Measurements from ENCODE around the gene GTPBP4. TPM values are rescaled to one million over a fixed set of nuclear protein-coding genes. Genes with fewer than 3 reads are reported as not detected.

Gene GTPBP4
- total and polyA plus RNA-seq, 2 of the 13 experiments (the other 11 are each of a cell fraction or from before 2014, with no cell fraction given), result 24.1 to 85.5 TPM

GRCh38 chr10:938941-939678 lies 49.1 kb upstream of the GTPBP4 start:
- Histone ChIP-seq H3K4me3 (replicated peaks in 1 of 3; ENCODE audit: insufficient read depth in 1 of 3, low read depth in 2 of 3, low read length in 3 of 3) (no peak overlapping the region), H3K27ac (ENCODE audit: extremely low read length, insufficient read depth, low read length) (no peak overlapping the region), H3K9me3 (ENCODE audit: low read length) (no peaks in the 10 kb centered on the region), H3K36me3 (replicated peaks in 1 of 2; ENCODE audit: control insufficient read depth in 1 of 2, insufficient read depth in 2 of 2, low read length in 2 of 2) (no peaks in the 10 kb centered on the region), H3K4me1 (ENCODE audit: insufficient read depth, low read length) (peaks cover 30% of the 10 kb centered on the region), H3K79me2 (ENCODE audit: insufficient read depth, low read length) (no peaks in the 10 kb centered on the region), H3K27me3 (ENCODE audit: control insufficient read depth in 1 of 2, insufficient read depth in 2 of 2, low read length in 2 of 2) (peaks cover 0 to 11% of the 10 kb centered on the region in 2 experiments; a peak in 1 of 5 replicates), H2AFZ (ENCODE audit: low read length) (no peak overlapping the region), H3K4me2 (ENCODE audit: low read depth, low read length) (no peak overlapping the region), H3K9ac (ENCODE audit: insufficient read depth, low read depth, low read length) (no peak overlapping the region), H4K20me1 (ENCODE audit: insufficient read depth, low read length) (no peaks in the 10 kb centered on the region)
- DNase-seq (ENCODE audit: low spot score), result no peak
- 57% methylated on average over 10 of the region's 10 CpGs for WGBS (ENCODE audit: low lambda C conversion rate)
- CTCF ChIA-PET (ENCODE audit: low intra/inter-chr PET ratio, low total read pairs), result no interaction called here
- TF ChIP-seq ZNF205 (CRISPR knock-in tag; IDR thresholded peaks at IDR 0.05), result no peak
- no peak for TF ChIP-seq ATAD3A (CRISPR knock-in tag; IDR thresholded peaks at IDR 0.05)
- TF ChIP-seq ZNF709 (CRISPR knock-in tag; IDR thresholded peaks at IDR 0.05), result no peak
- no peak for TF ChIP-seq ZNF83 (CRISPR knock-in tag; IDR thresholded peaks at IDR 0.05; ENCODE audit: borderline replicate concordance)
- TF ChIP-seq GLMP (CRISPR knock-in tag; IDR thresholded peaks at IDR 0.05; ENCODE audit: borderline replicate concordance), result no peak
- TF ChIP-seq ZNF207 (IDR thresholded peaks at IDR 0.05; ENCODE audit: borderline replicate concordance), result no peak
- in situ Hi-C loops (cut with HindIII; ENCODE audit: extremely low pct_ligation_motif_present, low pct_unique_long_range_greater_than_20kb), result loop anchor here (10.0 kb wide), 1 partner anchor 46 kb away; the partner anchor contains the start of gene GTPBP4
- BruUV-seq (replicated peaks), result no TSS peak
- POLR2A ChIA-PET, result no interaction called here
- intact Hi-C loops (cut with micrococcal nuclease; ENCODE audit: unreplicated experiment), result no loop called here
- no peak for FAIRE-seq
- ATAC-seq, result no peak

All from HepG2 (cell line).